K562 (cell line): ENCODE results near the gene DCPS. TPM values are rescaled to one million over a fixed set of nuclear protein-coding genes. Genes with fewer than 3 reads are reported as not detected.

Source experiments
- ATAC-seq: fragments of 200-7000 bp; cut with Tn5 transposase; 3 replicates; pipeline ENCODE4 v1.9.1; 2020; ENCODE audit warnings: moderate library complexity
- BruUV-seq: library from RNA; stranded (reverse); fragments of 400-500 nt; replicated peaks from 2 replicates; lab custom pipeline; 2021; lab: Mats Ljungman, UMichigan
- CTCF ChIA-PET: fragments of 300-600 bp; formaldehyde crosslinking; extraction: SDS; loops from one replicate; lab custom pipeline; 2021; ENCODE audit warnings: low intra/inter-chr PET ratio; lab: Yijun Ruan, JAX
- POLR2A ChIA-PET: fragments of 300-600, 350-650 bp; sonication (Branson Sonifier 250); formaldehyde crosslinking; extraction: SDS; loops from one replicate; lab custom pipeline; 2021; ENCODE audit warnings: antibody characterized with exemption, inconsistent platforms; lab: Yijun Ruan, JAX
- DNase-seq, 4 experiments: peaks; one replicate each; pipeline versions ENCODE4 v3.0.0 to v3.0.0-alpha.2; 2011 to 2018; ENCODE audit warnings: low spot score in 3 of 4, mixed read lengths in 3 of 4; ENCODE audit errors: extremely low read depth in 1 of 4
- FAIRE-seq: peaks from 2 replicates; lab custom pipeline; 2011; peaks lifted over from hg19 to GRCh38; lab: Jason Lieb, UNC
- H2AFZ ChIP-seq: 2 replicates; pipeline ENCODE4 v1.6.0; 2011; ENCODE audit warnings: low read depth, low read length, control low read depth, inconsistent platforms
- H3K27ac ChIP-seq: fragments of 200-600 bp; 3 replicates; pipeline ENCODE4 v1.8.0; 2011; ENCODE audit warnings: low read depth, mild to moderate bottlenecking, control low read depth, inconsistent platforms, low read length, moderate library complexity, mixed read lengths; ENCODE audit errors: extremely low read depth
- H3K27me3 ChIP-seq, 2 experiments: fragments of 300-600 bp in 1 of 2; 2 replicates in 1 of 2; 3 replicates in 1 of 2; pipeline versions ENCODE4 v1.6.0 to v1.8.0; 2011; ENCODE audit warnings: inconsistent platforms in 2 of 2, low read length in 2 of 2, mild to moderate bottlenecking in 1 of 2, mixed read lengths in 1 of 2, moderate library complexity in 1 of 2; ENCODE audit not compliant: control insufficient read depth in 2 of 2, insufficient read depth in 2 of 2
- H3K36me3 ChIP-seq: fragments of 300-600 bp; 3 replicates; pipeline ENCODE4 v1.8.0; 2011; ENCODE audit warnings: mild to moderate bottlenecking, low read length, inconsistent platforms; ENCODE audit not compliant: control insufficient read depth, insufficient read depth
- H3K4me1 ChIP-seq, 2 experiments: fragments of 200-600 bp in 1 of 2; replicated peaks in 1 of 2; 2 replicates in 1 of 2; 3 replicates in 1 of 2; pipeline versions ENCODE4 v1.5.1 to v1.8.0; 2011; ENCODE audit warnings: inconsistent platforms in 2 of 2, low read length in 2 of 2, mild to moderate bottlenecking in 1 of 2, mixed read lengths in 1 of 2, moderate library complexity in 1 of 2; ENCODE audit not compliant: control insufficient read depth in 2 of 2, insufficient read depth in 2 of 2
- H3K4me2 ChIP-seq: 2 replicates; pipeline ENCODE4 v1.6.1; 2011; ENCODE audit warnings: low read length, control low read depth, inconsistent platforms, mixed read lengths; ENCODE audit not compliant: insufficient read depth
- H3K4me3 ChIP-seq: fragments of 200-600 bp; sonication (generic), shearing (Covaris generic); 2 replicates; pipeline ENCODE4 v1.5.1; 2016; ENCODE audit warnings: control low read depth, inconsistent platforms
- H3K79me2 ChIP-seq: fragments of 200-600 bp; 3 replicates; pipeline ENCODE4 v1.8.0; 2011; ENCODE audit warnings: low read length, inconsistent platforms; ENCODE audit not compliant: control insufficient read depth, insufficient read depth
- H3K9ac ChIP-seq, 2 experiments: 2 replicates each; pipeline versions ENCODE4 v1.6.0 to v1.6.1; 2011; ENCODE audit warnings: low read depth in 2 of 2, low read length in 2 of 2, control low read depth in 1 of 2, inconsistent platforms in 1 of 2, mild to moderate bottlenecking in 1 of 2, mixed read lengths in 1 of 2; ENCODE audit not compliant: insufficient read depth in 1 of 2
- H3K9me1 ChIP-seq: one replicate; pipeline ENCODE4 v1.6.0; 2011; ENCODE audit warnings: inconsistent platforms, mild to moderate bottlenecking, low read length, moderate library complexity; ENCODE audit not compliant: control insufficient read depth, insufficient read depth
- H3K9me3 ChIP-seq: replicated peaks from 2 replicates; pipeline ENCODE4 v1.5.1; 2011; ENCODE audit warnings: low read depth, low read length, inconsistent platforms; ENCODE audit not compliant: control insufficient read depth, insufficient read depth
- H4K20me1 ChIP-seq: replicated peaks from 2 replicates; pipeline ENCODE4 v1.6.1; 2011; ENCODE audit warnings: low read length, inconsistent platforms, mixed read lengths; ENCODE audit not compliant: control insufficient read depth, insufficient read depth
- CHCHD3 ChIP-seq: fragments of 250-450 bp; sonication (Bioruptor Pico); IDR thresholded peaks from 2 replicates; pipeline ENCODE4 v2.1.2; 2022; ENCODE audit warnings: mild to moderate bottlenecking
- NEUROD1 ChIP-seq: fragments of 150-350 bp; IDR thresholded peaks from 2 replicates; pipeline ENCODE4 v1.6.1; 2014; ENCODE audit warnings: borderline replicate concordance, low read length, low read depth; ENCODE audit not compliant: partially characterized antibody
- TCF3 ChIP-seq: sonication (generic); formaldehyde crosslinking; IDR thresholded peaks from 2 replicates; pipeline ENCODE4 v1.4.0; 2020; ENCODE audit warnings: mild to moderate bottlenecking, missing genetic modification reagents
- ZBTB1 ChIP-seq: sonication (generic); formaldehyde crosslinking; IDR thresholded peaks from 2 replicates; pipeline ENCODE4 v1.8.1; 2023; ENCODE audit warnings: missing genetic modification reagents, low read depth, mild to moderate bottlenecking, borderline replicate concordance
- ZFX ChIP-seq: sonication (generic); formaldehyde crosslinking; IDR thresholded peaks from 2 replicates; pipeline ENCODE4 v1.8.0; 2022; ENCODE audit warnings: mild to moderate bottlenecking, missing genetic modification reagents, moderate library complexity
- ZNF444 ChIP-seq: fragments of 250-450 bp; sonication (Bioruptor Pico); IDR thresholded peaks from 2 replicates; pipeline ENCODE4 v1.4.0; 2020; ENCODE audit warnings: mild to moderate bottlenecking, moderate library complexity
- WGBS: fragments of 100-300 bp; shearing (Covaris generic); methylation state at CpG from one replicate; pipeline ENCODE4 v1.1.6; 2016; ENCODE audit warnings: low coverage, mixed read lengths; ENCODE audit not compliant: insufficient coverage; ENCODE audit errors: missing lambda C conversion rate; 5-methylcytosine and 5-hydroxymethylcytosine counted together
- in situ Hi-C: fragments of 300-500 bp; cut with MboI; formaldehyde crosslinking; loops from 4 replicates; pipeline ENCODE4 v1.15.0; 2018; ENCODE audit warnings: inconsistent platforms, mixed read lengths
- intact Hi-C: fragments of 100-400 bp; cut with micrococcal nuclease; formaldehyde crosslinking; loops from 2 replicates; pipeline ENCODE4 v1.14.2; 2022
- polyA plus RNA-seq, 8 experiments: library from polyadenylated mRNA; depleted of rRNA in 4 of 8; stranded (reverse) in 5 of 8; unstranded in 3 of 8; fragments of >200 nt; fragmentation: Nextera tagmentation in 2 of 8; fragmentation: Illumina TruSeq in 1 of 8; extraction: Ambion mirVana in 2 of 8; extraction: Trizol in 1 of 8; gene quantifications; 2 replicates each; pipeline versions ENCODE4 v1.2.1 to v1.2.3, GENCODE V29; 2011 to 2014; ENCODE audit warnings: inconsistent platforms in 1 of 8, missing spikeins in 1 of 8
- total RNA-seq, 7 experiments: library from RNA; depleted of rRNA in 6 of 7; stranded (reverse); fragments of >200 nt in 6 of 7; fragmentation: Illumina TruSeq in 2 of 7; extraction: Trizol in 2 of 7; gene quantifications; 2 replicates each; pipeline versions ENCODE4 v1.2.1 to v1.2.3, GENCODE V29; 2011 to 2021; ENCODE audit warnings: low replicate concordance in 1 of 7

The DCPS gene
- total and polyA plus RNA-seq, 9 of the 15 experiments (the other 6 are each of a cell fraction or from before 2014, with no cell fraction given), result 8.7 to 38.1 (median 17.9) TPM

DNA sequence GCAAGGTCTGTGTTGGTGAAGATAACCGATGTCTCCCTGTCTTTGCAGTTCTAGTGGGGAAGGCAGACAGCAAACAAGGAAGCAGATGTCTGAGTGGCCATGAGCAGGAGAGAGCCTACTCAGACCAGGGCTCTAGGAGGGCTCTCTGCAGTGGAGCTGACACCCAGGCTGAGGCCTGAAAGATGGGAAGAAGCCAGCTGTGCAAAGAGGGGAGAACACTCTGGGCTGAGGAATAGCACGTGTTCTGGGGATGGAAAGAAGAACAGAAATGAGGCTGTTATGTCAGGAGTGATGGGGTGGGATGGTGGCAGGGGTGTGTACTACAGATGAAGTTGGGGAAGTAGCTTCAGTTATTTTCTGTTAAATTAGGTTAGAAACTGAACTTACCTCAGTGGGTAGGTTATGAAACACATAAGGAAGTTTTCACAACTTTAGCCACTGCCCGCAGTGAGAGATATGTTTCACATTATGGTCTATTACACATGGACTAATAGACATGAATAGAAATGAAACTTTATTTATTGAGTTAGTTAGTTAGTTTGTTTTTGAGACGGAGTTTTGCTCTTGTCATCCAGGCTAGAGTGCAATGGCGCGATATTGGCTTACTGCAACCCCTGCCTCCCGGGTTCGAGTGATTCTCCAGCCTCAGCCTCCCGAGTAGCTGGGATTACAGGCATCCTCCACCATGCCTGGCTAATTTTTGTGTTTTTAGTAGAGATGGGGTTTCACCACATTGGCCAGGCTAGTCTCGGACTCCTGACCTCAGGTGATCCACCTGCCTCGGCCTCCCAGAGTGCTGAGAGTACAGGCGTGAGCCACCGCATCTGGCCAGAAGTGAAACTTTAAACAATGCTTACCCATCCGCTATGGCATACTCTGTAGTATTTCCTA, 7.8 kb downstream of the DCPS start:
- BruUV-seq, result no TSS peak
- ATAC-seq, result no peak
- ChIA-PET CTCF (interaction anchor here (1.6 to 3.6 kb wide), 3 partner anchors 81 to 169 kb away, joined by 5 to 27 read pairs (median 12); no protein-coding TSS in a partner anchor), POLR2A (interaction anchor here (0.6 to 1.3 kb wide), 3 partner anchors 8 to 402 kb away, joined by 3 to 4 read pairs (median 3); partner anchors contain the start of gene DCPS)
- Histone ChIP-seq H3K27ac (no peak overlapping the region), H3K36me3 (peaks cover 8% of the 10 kb centered on the region; the same call in 2 of the 3 replicates), H3K4me2 (no peak overlapping the region), H3K9me1 (no peaks in the 10 kb centered on the region), H3K27me3 (no peaks in the 10 kb centered on the region; a peak in 1 of 5 replicates), H3K9ac (no peak overlapping the region), H3K4me1 (no peaks in the 10 kb centered on the region), H2AFZ (no peak overlapping the region), H3K4me3 (no peak overlapping the region), H3K79me2 (no peaks in the 10 kb centered on the region), H3K9me3 (no peaks in the 10 kb centered on the region), H4K20me1 (no peaks in the 10 kb centered on the region; the same call in 1 of the 2 replicates)
- intact Hi-C loops (loop anchor here (5.0 kb wide), 1 partner anchor 111 kb away; no protein-coding TSS in a partner anchor), in situ Hi-C loops (loop anchor here (25.0 kb wide), 2 partner anchors 101 to 676 kb away; no protein-coding TSS in a partner anchor)
- no peak for TF ChIP-seq TCF3 (CRISPR knock-in tag)
- TF ChIP-seq ZFX (CRISPR knock-in tag), result no peak
- no peak for TF ChIP-seq NEUROD1
- TF ChIP-seq ZNF444, result no peak
- no peak for TF ChIP-seq CHCHD3 (CRISPR knock-in tag)
- TF ChIP-seq ZBTB1 (CRISPR knock-in tag), result no peak
- FAIRE-seq, result no peak
- no peak for DNase-seq
- WGBS, result 89% methylated on average over 14 of the region's 14 CpGs
